A673 (cell line): ENCODE results near the gene ADAMTS3. TPM values are rescaled to one million over a fixed set of nuclear protein-coding genes. Genes with fewer than 3 reads are reported as not detected.
A peak's percentile ranks its signal among the peaks of the same experiment; 100 is the strongest.

Experiments used
- BruUV-seq: library from RNA; stranded (reverse); fragments of 400-500 nt; replicated peaks from 2 replicates; lab custom pipeline; 2021; lab: Mats Ljungman, UMichigan
- CTCF ChIA-PET: fragments of 300-600 bp; sonication (Branson Sonifier 250); formaldehyde crosslinking; loops from one replicate; lab custom pipeline; 2022; ENCODE audit warnings: antibody characterized with exemption; lab: Charles Lee
- POLR2A ChIA-PET: fragments of 300-600 bp; sonication (Branson Sonifier 250); formaldehyde crosslinking; loops from one replicate; lab custom pipeline; 2022; ENCODE audit warnings: antibody characterized with exemption; ENCODE audit not compliant: low non-redundant PET; lab: Charles Lee
- DNase-seq: peaks from one replicate; pipeline ENCODE4 v3.0.0-alpha.2; 2015; ENCODE audit warnings: low spot score
- H3K27ac ChIP-seq: fragments of 200-600 bp; sonication (generic); 2 replicates; pipeline ENCODE4 v1.5.1; 2016; ENCODE audit warnings: mixed run types, low read depth, mild to moderate bottlenecking, mixed read lengths, antibody characterized with exemption, low read length; ENCODE audit not compliant: poor library complexity, severe bottlenecking
- H3K27me3 ChIP-seq: fragments of 200-600 bp; sonication (generic); replicated peaks from 2 replicates; pipeline ENCODE4 v1.6.1; 2017; ENCODE audit warnings: mixed run types, low read depth, mild to moderate bottlenecking, mixed read lengths, antibody characterized with exemption, low read length; ENCODE audit not compliant: insufficient read depth, poor library complexity
- H3K36me3 ChIP-seq: fragments of 200-600 bp; sonication (generic); 2 replicates; pipeline ENCODE4 v1.6.1; 2016; ENCODE audit warnings: mixed run types, mild to moderate bottlenecking, mixed read lengths, antibody characterized with exemption, low read length; ENCODE audit not compliant: insufficient read depth, poor library complexity, severe bottlenecking
- H3K4me1 ChIP-seq: fragments of 200-600 bp; sonication (generic); 2 replicates; pipeline ENCODE4 v1.6.1; 2017; ENCODE audit warnings: mixed run types, mild to moderate bottlenecking, mixed read lengths, antibody characterized with exemption, low read length; ENCODE audit not compliant: insufficient read depth, poor library complexity, severe bottlenecking
- H3K4me3 ChIP-seq: fragments of 200-600 bp; sonication (generic); 2 replicates; pipeline ENCODE4 v1.5.1; 2016; ENCODE audit warnings: low read depth, mixed run types, mild to moderate bottlenecking, mixed read lengths, low read length; ENCODE audit not compliant: poor library complexity, severe bottlenecking
- H3K9me3 ChIP-seq: fragments of 200-600 bp; sonication (generic); 2 replicates; pipeline ENCODE4 v1.6.1; 2016; ENCODE audit warnings: mixed run types, low read depth, mild to moderate bottlenecking, mixed read lengths, antibody characterized with exemption, low read length; ENCODE audit not compliant: poor library complexity, severe bottlenecking
- CTCF ChIP-seq: fragments of 300-800, 200-600 bp; sonication (generic); conservative IDR thresholded peaks from 2 replicates; pipeline ENCODE4 v1.5.1; 2017; ENCODE audit warnings: low read depth, mild to moderate bottlenecking, antibody characterized with exemption, low read length, moderate library complexity, mixed read lengths
- EZH2 ChIP-seq: fragments of 200-600 bp; sonication (generic); IDR thresholded peaks from 2 replicates; pipeline ENCODE4 v1.6.1; 2017; ENCODE audit warnings: borderline replicate concordance, low read depth, mild to moderate bottlenecking, mixed read lengths, antibody characterized with exemption, low read length; ENCODE audit not compliant: poor library complexity, severe bottlenecking
- intact Hi-C: fragments of 100-400 bp; cut with micrococcal nuclease; formaldehyde crosslinking; loops from one replicate; pipeline ENCODE4 v1.10.0; 2022; ENCODE audit not compliant: unreplicated experiment
- total RNA-seq: library from RNA; stranded (reverse); gene quantifications from 2 replicates; pipeline ENCODE4 v1.2.3, GENCODE V29; 2021

Gene ADAMTS3
- total RNA-seq, 1 experiment from 2014 or later = 0.17 TPM

- CTCF ChIA-PET = no interaction called here
- POLR2A ChIA-PET = no interaction called here
- intact Hi-C loops = no loop called here
- H3K27ac ChIP-seq = no peak overlapping the region
- no peaks in the 10 kb centered on the region for H3K27me3 ChIP-seq
- no peaks in the 10 kb centered on the region for H3K36me3 ChIP-seq
- no peak for TF ChIP-seq EZH2
- no peak for TF ChIP-seq CTCF
- H3K4me3 ChIP-seq = no peak overlapping the region
- BruUV-seq = no TSS peak
- DNase-seq = no peak
- H3K9me3 ChIP-seq = no peaks in the 10 kb centered on the region
- no peaks in the 10 kb centered on the region for H3K4me1 ChIP-seq
These were observed 2.3 kb upstream of the ADAMTS3 start for GRCh38 chr4:72571337-72571736.

DNA sequence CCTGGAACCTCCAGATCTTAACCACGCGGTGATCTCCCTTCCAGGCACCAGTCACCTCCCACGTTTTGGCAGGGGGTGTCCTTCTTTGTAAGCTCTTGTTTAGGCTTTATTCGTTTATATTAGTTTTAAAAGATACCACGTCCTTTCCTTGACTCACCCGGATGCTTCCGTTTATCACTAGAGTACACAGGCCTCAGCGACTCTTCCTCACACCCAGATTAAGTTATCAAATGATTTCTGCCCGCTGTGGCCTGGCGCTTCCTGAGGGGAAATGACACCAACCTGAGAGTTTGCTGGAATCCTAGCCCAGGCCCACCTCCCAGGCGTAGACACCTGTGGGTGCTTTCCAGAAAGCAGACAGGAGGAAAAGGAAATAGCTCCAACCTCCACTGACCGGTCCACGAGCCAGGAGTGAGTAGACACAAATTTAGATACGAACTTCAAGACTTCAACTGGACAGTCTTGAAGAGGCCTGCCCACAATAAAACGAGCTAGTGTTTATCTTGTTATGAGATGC, 756 bp upstream of the ADAMTS3 start:
- no TSS peak for BruUV-seq
- Histone ChIP-seq H3K9me3 (no peaks in the 10 kb centered on the region), H3K4me1 (no peaks in the 10 kb centered on the region), H3K36me3 (no peaks in the 10 kb centered on the region), H3K4me3 (peak overlapping the region; percentile 43), H3K27ac (no peak overlapping the region), H3K27me3 (no peaks in the 10 kb centered on the region)
- no peak for TF ChIP-seq CTCF
- TF ChIP-seq EZH2 = no peak
- intact Hi-C loops = no loop called here
- ChIA-PET POLR2A (no interaction called here), CTCF (no interaction called here)
- DNase-seq = no peak

DNA sequence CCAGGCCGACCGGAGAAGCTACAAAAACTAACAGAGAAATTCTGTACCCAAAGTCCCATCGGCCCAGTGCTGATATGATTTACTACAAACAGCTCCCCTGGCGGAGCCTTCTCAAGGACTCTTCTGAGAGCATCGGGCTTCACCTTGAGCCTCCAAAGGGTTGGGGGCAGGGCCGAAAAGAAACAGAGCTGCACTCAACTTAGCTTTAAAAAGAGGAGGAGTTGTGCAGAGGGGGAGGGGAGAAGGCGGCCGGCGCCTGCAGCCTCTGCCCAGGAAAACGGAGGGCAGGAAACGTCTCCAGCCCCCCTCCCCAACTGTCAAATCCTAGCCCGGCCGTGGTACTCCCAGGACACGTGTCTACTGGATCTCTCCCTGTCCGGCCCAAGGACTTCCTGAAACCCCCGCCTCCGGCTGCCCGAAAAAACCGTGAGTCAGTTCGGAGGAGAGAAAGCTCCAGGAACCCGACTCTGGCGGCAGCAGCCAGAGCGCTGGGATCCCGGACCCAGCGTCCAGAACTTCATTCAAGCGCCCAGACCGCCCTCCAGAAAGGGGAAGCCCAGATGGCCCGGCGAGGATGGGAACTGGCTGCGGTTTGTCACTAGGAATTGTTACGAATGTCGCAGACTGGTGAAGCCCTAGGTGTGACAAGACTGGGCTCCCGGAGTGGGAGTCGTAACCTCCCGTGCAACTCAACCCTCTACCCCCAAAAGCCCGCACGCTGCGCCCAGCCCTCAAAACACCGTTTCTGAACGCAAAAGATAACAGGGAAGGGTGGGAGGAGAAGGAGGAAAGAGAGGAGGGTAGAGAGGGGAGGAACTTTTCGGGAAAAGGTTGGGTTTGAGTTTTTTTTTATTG, 973 bp downstream of the ADAMTS3 start:
- no peaks in the 10 kb centered on the region for H3K27me3 ChIP-seq
- intact Hi-C loops = no loop called here
- H3K9me3 ChIP-seq = no peaks in the 10 kb centered on the region
- peak; percentile 31 for DNase-seq
- CTCF ChIA-PET = interaction anchor here (0.6 to 0.9 kb wide), 3 partner anchors 13 to 1083 kb away, joined by 3 read pairs; no protein-coding TSS in a partner anchor
- no peaks in the 10 kb centered on the region for H3K4me1 ChIP-seq
- no peaks in the 10 kb centered on the region for H3K36me3 ChIP-seq
- POLR2A ChIA-PET = no interaction called here
- no TSS peak for BruUV-seq
- H3K27ac ChIP-seq = no peak overlapping the region
- no peak for TF ChIP-seq EZH2
- TF ChIP-seq CTCF = no peak
- peak overlapping the region; percentile 43 for H3K4me3 ChIP-seq
